GM18508 (cell line): ENCODE measurements around the gene NHS.

Source experiments
- ATAC-seq: cut with Tn5 transposase; IDR thresholded peaks from one replicate; pipeline ENCODE4 v1.9.1; 2021; ENCODE audit warnings: moderate number of reproducible peaks; ENCODE audit not compliant: insufficient read depth, unreplicated experiment

Gene NHS

DNA sequence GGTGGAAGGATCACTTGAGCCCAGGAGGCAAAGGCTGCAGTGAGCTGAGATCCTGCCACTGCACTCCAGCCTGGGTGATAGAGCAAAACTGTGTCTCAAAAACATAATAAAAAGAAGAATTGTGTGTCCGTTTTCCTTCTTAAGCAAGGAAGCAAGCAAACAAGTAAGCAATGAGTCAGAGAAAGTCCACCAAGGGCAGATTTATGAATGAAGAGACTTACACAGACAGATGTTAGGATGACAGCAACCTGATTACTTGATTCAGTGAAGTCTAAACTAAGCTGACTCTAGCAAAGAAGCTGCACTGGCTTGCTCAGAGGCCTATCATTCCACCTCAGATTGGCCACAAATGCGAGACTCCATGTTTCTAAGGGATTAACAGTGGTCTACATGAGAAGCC, 328.2 kb downstream of the NHS start:
- ATAC-seq = no peak

DNA sequence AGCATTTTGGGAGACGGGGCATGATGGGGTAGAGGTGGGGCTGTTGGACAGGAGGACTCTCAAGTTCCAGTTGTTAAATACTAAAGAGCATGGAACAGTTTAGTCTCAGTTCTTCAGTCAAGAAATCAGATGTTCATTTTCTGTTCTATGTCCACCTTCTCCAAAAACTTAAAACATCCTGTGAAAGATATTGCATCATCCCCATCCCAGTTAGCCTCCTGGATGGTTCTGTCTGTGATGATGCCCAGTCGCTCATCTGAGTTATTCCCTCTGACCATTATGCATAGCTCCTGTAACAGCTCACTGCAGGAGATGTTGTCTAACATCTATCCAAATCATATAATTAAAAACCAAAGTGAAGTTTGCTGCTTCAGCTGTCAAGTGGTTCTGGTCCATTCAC, 330.2 kb downstream of the NHS start:
- ATAC-seq = no peak

DNA sequence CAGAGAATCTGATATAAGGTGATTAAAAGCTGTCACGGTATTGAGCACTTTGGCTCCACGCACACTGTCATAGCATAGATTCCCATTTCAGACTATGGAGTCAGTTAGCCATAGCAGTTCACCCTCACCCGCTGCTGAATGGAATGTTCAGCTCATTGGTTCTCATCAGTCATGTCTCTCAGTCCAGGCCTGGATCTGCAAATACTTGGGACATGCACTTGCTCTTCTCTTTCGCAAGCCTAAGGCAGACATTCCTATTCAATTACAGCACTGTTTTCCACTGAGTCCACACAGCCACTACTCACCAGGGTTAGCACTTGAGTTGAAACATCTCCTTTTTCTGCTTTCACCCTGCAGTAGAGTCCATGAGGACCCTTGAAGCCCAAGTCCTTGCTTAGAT, 331.7 kb downstream of the NHS start:
- ATAC-seq = no peak

DNA sequence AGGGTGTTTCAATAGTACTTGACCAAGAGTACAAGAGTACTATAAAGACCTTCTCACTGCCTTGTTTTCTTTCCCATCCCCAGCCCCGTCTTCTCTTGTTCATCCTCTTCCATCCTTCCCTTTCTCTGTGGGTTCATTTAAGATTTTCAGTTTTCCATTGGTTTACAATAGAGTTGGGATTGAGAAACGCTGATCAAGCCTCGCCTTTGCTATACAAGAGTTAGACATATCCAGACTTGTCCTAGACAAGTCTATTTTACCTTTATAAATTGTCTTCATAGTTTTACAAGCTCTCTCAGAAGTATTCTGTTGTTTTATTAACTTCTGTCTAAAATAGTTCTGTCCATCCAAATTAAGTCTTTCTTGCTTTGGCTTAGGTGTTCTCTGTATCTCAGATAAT, 332.7 kb downstream of the NHS start:
- ATAC-seq = no peak

DNA sequence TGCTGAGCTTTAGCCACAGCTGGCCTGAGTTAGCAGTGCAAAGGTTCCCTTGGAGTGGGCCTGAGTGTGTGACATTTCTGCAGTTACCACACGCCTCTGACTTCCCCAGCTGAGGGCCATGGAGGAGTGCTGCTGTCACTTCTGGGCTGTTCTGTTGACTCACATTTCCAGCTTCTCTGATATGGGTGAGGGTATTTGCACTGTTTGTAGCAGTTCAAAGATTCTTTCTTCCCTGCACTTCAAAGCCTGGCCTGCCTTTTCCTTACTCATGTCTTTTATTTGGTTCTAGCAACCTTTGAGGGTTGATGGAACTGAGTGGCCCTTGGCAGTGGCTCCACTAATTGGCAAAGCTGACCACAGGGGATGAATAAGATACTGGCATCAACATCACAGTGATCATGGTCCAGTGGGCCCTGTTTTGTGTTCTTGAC, 335.9 kb downstream of the NHS start:
- no peak for ATAC-seq

DNA sequence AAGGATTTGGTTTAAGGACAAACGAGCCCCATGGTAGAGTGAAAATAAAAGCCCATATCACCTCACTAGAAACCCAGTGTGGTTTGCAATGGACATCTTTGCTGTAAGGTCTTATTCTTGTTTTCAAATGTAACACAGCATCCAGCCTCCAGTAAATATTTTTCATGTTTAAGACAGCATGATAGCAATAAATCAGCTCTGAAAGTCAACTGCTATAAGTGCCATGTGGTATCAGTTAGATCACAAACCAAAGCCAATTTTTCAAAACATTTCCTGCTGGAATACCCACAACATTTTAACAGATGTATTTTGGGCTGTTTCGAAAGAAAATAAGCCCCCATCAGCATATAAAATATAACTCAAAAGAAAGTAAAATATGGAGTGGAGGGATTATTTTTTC, 338.3 kb downstream of the NHS start:
- no peak for ATAC-seq

DNA sequence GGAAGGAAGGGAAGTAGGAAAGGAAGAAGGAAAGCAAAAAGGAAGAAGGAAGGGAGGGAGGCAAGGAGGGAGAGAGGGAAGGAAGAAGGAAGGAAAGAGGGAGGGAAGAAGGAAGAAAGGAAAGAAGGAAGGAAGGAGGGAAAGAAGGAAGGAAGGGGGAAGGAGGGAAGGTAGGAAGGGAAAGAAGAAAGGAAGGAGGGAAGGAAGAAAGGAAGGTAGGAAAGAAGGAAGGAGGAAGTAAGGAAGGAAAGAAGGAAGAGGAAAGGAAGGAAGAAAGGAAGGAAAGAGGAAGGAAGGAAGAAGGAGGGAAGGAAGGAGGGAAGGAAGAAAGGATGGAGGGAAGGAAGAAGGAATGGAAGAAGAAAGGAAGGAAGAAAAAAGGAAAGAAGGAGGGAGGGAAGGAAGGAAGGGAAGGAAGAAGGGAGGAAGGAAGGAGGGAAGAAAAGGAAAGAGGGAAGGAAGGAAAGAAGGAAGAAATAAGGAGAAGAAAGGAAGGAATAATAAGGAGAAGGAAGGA, 343.7 kb downstream of the NHS start:
- no peak for ATAC-seq

DNA sequence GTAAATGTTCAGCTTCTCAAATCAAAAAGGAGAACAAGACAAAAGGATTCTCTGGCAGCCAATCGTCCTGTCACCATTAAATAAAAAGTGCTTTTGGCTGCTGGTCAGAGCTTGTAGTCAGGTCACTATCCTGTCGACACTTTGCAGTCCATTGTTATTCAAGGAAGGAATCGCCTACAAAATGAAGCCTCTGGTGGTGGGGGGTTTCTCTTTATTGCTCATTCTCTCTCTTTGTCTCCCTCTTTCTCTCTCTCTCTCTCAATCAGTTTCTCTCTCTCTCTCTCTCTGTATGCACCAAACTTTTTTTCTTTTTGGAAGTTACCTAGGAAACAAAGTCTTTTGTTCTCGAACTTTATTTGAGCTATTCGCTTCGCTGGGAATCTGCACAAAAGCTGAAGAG, 344.7 kb downstream of the NHS start:
- no peak for ATAC-seq

DNA sequence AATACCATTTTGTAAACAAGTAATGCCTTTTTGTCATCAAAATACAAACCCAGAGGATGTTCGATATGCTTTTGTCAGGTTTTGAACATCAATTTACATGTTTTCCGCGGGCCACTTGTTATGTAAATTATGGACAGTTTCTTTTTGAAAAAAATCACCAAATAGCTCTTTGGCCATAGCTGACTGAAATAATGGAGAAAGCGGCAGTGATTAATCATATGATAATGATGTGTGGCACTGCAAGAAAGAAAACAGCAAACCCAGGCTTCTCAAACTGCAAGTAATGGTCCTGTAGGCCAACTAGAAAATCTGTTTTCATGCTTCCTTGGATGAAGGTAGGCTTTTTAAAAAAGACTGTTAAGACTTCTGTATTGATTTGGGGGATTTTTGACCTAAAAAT, 346.7 kb downstream of the NHS start:
- ATAC-seq = no peak

DNA sequence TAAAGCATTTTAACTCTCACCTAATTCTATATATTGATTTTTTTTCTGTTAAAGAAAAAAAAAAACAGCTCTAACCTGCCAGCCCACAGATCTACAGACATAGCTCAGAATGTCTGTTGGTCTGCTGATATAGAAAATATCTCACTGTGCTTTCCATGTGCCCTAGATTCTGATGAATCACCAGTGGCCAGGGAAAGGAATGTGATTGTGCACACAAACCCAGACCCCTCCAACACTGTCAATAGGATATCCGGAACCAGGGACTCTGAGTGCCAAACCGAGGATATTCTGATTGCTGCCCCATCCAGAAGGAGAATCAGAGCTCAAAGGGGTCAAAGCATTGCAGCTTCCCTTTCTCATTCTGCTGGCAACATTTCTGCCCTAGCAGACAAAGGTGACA, 350.2 kb downstream of the NHS start:
- no peak for ATAC-seq

DNA sequence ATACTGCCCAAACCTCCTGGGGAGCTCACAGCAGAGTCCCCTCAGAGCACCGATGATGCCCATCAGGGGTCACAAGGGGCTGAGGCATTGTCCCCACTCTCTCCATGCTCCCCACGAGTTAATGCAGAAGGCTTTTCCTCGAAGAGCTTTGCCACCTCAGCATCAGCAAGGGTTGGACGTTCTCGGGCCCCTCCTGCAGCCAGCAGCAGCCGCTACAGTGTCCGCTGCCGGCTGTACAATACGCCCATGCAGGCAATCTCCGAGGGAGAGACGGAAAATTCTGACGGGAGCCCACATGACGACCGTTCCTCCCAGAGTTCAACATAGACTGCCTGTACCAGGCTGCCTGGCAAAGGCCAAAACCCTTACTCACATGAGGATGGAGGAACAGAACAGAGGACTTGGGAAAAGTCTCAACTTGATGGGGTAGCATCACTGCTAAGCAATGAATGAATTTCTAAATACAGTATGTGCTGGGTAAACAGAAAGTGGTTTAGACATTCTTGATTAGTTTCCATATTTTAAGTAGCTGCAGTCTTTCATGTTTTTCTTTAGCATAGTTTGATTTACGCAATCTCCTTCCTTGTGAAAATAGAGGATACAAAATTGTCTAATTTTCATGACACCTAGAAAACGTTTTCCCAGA, 357.3 kb downstream of the NHS start:
- ATAC-seq = no peak

DNA sequence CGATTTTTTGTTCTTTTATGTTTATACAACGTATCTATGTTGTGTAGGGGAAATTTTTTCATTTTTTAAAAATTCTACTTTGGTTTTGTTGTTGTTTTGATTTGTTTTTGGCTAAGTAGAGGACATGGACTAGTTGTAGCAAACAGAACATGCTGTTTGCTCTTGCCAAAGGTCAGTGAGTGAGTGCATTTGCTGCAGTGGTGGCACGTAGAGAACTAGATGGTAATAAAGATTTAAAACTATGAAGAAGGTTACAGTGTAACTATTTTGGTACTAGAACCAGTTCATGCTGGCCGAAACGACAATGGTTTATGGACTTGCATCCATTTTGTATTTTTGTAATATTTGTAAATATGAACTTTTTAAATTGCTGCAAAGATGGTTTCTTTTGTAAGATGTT, 360.4 kb downstream of the NHS start:
- ATAC-seq = no peak

DNA sequence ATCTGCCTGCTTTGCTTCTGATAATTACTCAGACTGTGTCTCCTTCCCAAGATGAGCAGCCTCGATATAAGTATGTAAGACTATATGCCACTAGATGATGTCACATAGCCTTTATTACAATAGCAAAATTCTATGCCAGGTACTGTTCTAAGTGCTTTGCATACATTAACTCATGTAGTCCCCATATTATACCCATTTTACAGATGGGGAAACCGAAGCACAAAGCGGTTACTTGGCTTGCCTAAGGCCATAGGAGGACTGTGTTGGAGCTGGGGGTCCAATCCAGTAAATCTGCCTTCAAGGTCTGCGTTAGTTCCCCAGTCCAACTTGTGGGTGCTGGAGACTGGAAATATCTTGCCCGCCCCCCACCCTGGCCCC, 361.5 kb downstream of the NHS start:
- ATAC-seq = no peak

DNA sequence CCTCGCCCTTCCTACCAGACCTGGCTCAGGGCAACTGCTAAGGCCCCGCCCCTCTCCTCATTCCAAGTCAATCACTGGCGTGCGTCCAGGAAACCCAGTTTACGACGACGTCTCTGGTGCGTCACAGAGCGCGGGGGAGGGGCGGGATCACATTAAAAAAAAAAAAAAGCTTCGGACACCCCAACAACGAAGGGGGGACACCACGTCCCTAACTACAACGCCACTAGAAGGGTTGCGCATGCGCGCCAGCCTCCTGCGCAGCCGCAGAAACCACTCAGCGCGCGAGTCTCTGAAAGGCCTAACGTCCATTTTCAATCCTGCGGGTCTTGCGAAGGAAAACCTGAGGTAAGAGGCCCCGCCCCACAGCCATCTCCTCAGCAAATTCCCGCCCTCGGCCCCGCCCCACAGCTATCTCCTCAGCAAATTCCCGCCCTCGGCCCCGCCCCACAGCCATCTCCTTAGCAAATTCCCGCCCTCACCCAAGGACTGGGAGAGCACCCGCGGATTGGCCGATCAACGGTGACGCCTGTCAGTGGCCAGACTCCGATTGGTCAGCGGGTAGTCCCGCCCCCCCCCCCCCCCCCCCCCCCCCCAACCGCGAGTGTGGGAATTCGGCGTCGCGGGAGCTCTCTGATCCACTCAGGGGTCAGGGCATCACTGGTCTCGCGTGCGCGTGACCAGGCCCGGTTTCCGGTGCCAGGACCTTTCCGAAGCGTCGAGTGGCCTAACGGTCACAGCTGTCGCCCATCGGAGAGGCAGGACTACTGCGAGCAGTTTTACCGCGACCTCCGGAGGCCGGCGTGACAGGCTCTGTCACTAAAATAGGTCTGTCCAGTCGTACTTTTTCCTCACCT, 362.1 kb downstream of the NHS start, which contains the start of gene SCML1:
Gene SCML1 (plus strand): TSS at position 638 of the 854 bp plus-strand sequence. CDS start 6,694 bp downstream, outside the sequence.
- peak; percentile 55 for ATAC-seq

DNA sequence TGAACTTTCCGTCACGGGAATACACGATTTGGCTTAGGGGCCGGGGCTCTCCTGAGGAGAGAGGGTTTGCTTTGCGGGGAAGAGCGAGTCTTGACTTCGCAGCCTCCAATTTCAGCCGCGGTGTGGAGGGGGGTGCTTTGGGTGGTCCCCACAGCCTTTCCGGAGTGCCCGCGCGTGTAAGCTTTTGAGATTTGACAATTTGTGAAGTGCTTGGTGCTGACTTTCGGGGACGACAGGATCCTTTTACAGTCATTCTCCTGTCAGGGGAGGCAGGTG, 362.6 kb downstream of the NHS start:
- ATAC-seq = no peak

DNA sequence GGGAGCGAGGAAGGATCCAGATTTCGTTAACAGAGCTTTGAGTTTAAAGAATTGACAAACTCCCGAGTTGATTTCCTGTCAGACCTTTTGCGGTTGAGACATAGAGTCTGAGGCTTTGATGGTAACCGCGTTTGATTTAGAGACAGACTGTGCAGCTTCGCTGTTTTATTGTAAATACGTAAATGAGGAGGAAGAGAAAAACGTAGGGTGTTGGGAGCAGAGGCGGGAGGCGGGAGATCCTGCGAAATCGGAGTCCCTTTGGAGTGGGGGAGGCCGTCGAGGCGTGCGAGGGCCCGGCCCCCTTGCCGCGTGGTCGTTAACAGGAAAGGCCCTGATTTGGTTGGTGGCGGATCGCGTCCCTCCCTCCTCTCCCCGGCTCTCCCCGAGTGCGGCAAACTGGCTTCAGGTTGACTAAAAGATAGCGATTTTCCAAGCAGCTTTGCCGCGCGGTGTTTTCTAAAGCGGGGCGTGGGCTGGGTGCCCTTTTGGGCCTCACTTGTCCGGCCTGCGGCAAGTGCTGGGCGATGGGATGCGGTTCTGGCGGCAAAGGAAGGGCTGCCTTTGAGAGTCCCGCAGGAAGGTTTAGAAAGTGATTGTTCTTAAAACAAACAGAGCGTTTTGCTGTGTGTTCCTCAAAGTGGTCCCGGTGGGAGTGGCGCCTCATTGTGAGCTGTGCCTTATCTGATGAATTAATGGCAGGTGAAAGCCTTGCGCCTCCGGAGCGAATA, 363.1 kb downstream of the NHS start:
- ATAC-seq = no peak

DNA sequence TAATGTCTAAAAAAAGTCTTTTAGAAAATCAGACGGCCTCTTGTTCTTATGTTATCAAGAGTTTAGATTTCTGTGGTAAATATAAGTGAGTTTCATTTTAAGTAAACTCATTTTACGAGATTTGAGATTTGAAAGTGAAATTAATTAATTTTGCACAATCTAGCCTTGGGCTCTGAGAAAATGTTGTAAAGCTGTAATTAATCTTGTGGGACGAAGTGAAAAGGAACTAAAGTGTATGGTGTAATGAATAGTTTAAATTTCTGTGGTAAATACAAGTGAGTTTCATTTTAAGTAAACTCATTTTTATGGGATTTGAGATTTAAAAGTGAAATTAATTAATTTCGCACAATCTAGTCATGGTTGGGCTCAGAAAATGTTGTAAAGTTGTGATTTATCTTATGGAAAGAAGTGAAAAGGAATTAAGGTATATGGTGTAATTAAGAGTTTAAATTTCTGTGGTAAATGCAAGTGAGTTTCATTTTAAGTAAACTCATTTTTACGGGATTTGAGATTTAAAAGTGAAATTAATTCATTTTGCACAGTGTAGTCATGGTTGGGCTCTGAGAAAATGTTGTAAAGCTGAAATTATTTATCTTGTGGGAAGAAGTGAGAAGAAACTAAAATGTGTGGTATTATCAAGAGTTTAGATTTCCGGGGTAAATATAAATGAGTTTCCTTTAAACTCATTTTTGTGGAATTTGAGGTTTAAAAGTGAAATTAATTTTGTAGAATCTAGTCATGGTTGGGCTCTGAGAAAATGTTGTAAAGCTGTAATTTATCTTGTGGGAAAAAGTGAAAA, 363.9 kb downstream of the NHS start:
- no peak for ATAC-seq

DNA sequence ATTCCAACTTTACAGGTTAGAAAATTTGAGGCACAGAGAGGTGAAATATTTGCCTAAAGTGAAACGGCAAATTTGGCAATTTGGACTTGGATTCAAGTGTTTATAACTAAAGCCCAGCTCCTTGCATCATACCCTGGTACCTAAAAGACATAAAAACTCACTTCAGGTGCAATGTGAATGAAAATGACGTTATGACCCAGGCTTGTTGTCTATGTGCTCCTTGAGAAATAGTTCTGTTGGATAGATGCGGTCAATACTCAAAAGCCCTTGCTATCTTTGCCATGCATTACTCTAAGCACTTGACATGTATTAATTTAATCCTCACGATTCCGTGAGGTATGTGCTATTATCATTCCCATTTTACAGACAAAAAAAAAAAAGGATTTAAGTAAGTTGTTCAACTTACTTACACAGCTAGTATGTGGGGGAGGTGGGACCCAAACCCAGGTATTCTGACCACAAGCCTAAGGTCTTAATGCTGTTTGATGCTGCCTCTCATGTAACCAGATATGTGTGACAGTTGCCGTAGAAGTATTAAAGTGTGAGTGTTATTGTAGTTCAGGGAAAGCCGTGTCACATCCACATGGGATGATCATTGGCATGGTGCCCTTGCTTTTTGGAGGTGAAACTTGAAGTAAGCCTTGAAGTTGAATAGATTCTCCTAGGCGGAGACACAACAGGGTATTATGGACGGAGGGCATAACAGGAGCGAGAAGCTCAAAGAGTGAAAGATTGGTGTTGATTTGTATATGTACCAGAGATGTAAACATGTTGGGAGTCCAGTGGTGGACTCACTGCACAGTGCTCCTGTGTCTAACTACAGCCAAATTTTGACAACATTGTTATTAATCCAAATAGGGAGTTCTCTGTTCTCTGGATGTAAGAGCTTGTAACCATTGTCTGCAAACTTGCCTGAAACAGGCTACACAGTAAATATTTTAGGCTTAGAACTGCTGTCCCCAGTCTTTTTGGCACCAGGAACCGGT, 365.4 kb downstream of the NHS start:
- no peak for ATAC-seq

DNA sequence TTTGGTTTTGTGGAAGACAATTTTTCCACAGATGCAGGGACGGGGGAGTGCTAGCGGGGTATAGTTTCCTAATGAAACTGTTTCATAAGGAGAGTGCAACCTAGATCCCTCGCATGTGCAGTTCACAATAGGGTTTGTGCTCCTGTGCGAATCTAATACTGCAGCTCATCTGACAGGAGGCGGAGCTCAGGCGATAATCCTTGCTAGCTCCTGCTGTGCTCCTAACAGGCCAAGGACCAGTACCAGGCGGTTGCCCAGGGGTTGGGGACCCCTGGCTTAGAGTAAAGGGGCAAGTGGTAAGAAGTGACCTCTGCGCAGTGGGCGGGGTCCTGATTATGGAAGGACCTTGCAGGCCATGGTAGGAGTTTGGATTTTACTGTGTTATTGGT, 366.1 kb downstream of the NHS start:
- ATAC-seq = no peak
